Thyroid gland (tissue), 4 donors: ENCODE measurements around the gene DLX4.

Experiments
- POLR2A ChIP-seq, 2 donors: fragments of 450-650 bp; IDR thresholded peaks; one replicate each; pipeline ENCODE4 v1.6.1; 2017; ENCODE audit warnings: antibody characterized with exemption in 2 of 2, mild to moderate bottlenecking in 2 of 2, moderate library complexity in 1 of 2
- TF ChIP-seq, protein P1 (sequence below), 6 experiments: fragments of 200-600 bp in 3 of 6; fragments of 450-650 bp in 3 of 6; sonication (generic) in 3 of 6; IDR thresholded peaks; one replicate each; pipeline ENCODE4 v1.5.1; 2016 to 2019; ENCODE audit warnings: antibody characterized with exemption in 6 of 6, mild to moderate bottlenecking in 2 of 6, inconsistent platforms in 1 of 6, moderate library complexity in 1 of 6

DNA sequence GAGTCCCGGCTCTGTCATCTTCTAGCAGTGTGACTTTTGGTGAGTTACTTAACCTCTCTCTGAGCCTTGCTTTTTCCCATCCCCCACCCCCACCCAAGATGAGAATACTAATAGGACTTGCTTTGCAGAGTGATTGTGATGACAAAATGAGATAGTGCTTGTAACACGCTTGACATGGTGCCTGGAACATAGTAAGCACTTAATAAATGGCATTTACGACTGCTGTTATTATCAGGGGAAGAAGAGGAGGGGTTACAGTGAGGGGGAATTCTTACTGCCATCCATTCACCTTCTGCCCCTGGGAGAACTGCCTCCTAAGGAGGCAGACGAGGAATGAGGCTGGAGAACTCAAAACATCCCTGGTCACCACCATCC, 7.8 kb downstream of the DLX4 start:
- TF ChIP-seq, protein P1, sequence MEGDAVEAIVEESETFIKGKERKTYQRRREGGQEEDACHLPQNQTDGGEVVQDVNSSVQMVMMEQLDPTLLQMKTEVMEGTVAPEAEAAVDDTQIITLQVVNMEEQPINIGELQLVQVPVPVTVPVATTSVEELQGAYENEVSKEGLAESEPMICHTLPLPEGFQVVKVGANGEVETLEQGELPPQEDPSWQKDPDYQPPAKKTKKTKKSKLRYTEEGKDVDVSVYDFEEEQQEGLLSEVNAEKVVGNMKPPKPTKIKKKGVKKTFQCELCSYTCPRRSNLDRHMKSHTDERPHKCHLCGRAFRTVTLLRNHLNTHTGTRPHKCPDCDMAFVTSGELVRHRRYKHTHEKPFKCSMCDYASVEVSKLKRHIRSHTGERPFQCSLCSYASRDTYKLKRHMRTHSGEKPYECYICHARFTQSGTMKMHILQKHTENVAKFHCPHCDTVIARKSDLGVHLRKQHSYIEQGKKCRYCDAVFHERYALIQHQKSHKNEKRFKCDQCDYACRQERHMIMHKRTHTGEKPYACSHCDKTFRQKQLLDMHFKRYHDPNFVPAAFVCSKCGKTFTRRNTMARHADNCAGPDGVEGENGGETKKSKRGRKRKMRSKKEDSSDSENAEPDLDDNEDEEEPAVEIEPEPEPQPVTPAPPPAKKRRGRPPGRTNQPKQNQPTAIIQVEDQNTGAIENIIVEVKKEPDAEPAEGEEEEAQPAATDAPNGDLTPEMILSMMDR (IDR thresholded peaks at IDR 0.05), result no peak
- no peak for TF ChIP-seq POLR2A (IDR thresholded peaks at IDR 0.05)
